Neural progenitor cell (in vitro differentiated cells): ENCODE measurements around the gene LINGO4. TPM values are rescaled to one million over a fixed set of nuclear protein-coding genes. Genes with fewer than 3 reads are reported as not detected.

Experiments used
- DNase-seq: peaks from one replicate; pipeline ENCODE4 v3.0.0-alpha.2; 2016; ENCODE audit warnings: low spot score
- H2AFZ ChIP-seq: fragments of 200-600 bp; sonication (generic); replicated peaks from 2 replicates; pipeline ENCODE4 v1.6.1; 2016; ENCODE audit warnings: antibody characterized with exemption
- H3F3A ChIP-seq: fragments of 200-600 bp; sonication (generic); 2 replicates; pipeline ENCODE4 v1.6.1; 2016; ENCODE audit warnings: antibody characterized with exemption, low read depth
- H3K27ac ChIP-seq: fragments of 200-600 bp; sonication (generic); 2 replicates; pipeline ENCODE4 v1.5.1; 2016; ENCODE audit warnings: mild to moderate bottlenecking
- H3K27me3 ChIP-seq: fragments of 200-600 bp; sonication (generic); 2 replicates; pipeline ENCODE4 v1.6.1; 2016; ENCODE audit warnings: mild to moderate bottlenecking, moderate library complexity
- H3K36me3 ChIP-seq: fragments of 200-600 bp; sonication (generic); 2 replicates; pipeline ENCODE4 v1.5.1; 2016
- H3K4me1 ChIP-seq: fragments of 200-600 bp; sonication (generic); 2 replicates; pipeline ENCODE4 v1.6.1; 2016; ENCODE audit warnings: mixed run types
- H3K4me2 ChIP-seq: fragments of 200-600 bp; sonication (generic); 2 replicates; pipeline ENCODE4 v1.6.1; 2016
- H3K4me3 ChIP-seq: fragments of 200-600 bp; sonication (generic); 2 replicates; pipeline ENCODE4 v1.5.1; 2016
- H3K79me2 ChIP-seq: fragments of 200-600 bp; sonication (generic); 2 replicates; pipeline ENCODE4 v1.6.1; 2016; ENCODE audit warnings: low read depth
- H3K9ac ChIP-seq: fragments of 200-600 bp; sonication (generic); 2 replicates; pipeline ENCODE4 v1.6.1; 2016
- H3K9me3 ChIP-seq: fragments of 200-600 bp; sonication (generic); 2 replicates; pipeline ENCODE4 v1.5.1; 2016; ENCODE audit warnings: low read depth
- H4K20me1 ChIP-seq: fragments of 200-600 bp; sonication (generic); 2 replicates; pipeline ENCODE4 v1.6.1; 2016; ENCODE audit warnings: low read depth
- H3K27ac Mint-ChIP-seq: 3 replicates; pipeline ENCODE4 v1.8.0; 2021; ENCODE audit warnings: mixed read lengths
- H3K27me3 Mint-ChIP-seq: 2 replicates; pipeline ENCODE4 v1.8.0; 2022; ENCODE audit warnings: low read depth, mild to moderate bottlenecking, inconsistent platforms, moderate library complexity, mixed read lengths; ENCODE audit not compliant: insufficient read depth
- H3K36me3 Mint-ChIP-seq: 3 replicates; pipeline ENCODE4 v1.8.0; 2021; ENCODE audit warnings: mixed read lengths
- H3K4me1 Mint-ChIP-seq: 3 replicates; pipeline ENCODE4 v1.8.0; 2021; ENCODE audit warnings: mixed read lengths
- H3K4me3 Mint-ChIP-seq: 3 replicates; pipeline ENCODE4 v1.8.0; 2021; ENCODE audit warnings: mild to moderate bottlenecking, moderate library complexity, mixed read lengths
- H3K9me3 Mint-ChIP-seq: 3 replicates; pipeline ENCODE4 v1.8.0; 2020; ENCODE audit warnings: mixed read lengths
- CTCF ChIP-seq: fragments of 200-600 bp; sonication (generic); IDR thresholded peaks from 2 replicates; pipeline ENCODE4 v1.5.1; 2017; ENCODE audit warnings: antibody characterized with exemption, mild to moderate bottlenecking
- EZH2 ChIP-seq: fragments of 200-600 bp; sonication (generic); IDR thresholded peaks from 2 replicates; pipeline ENCODE4 v1.6.1; 2017; ENCODE audit warnings: antibody characterized with exemption, mild to moderate bottlenecking, moderate library complexity
- EZH2phosphoT487 ChIP-seq: fragments of 200-600 bp; sonication (generic); IDR thresholded peaks from 2 replicates; pipeline ENCODE4 v1.6.1; 2017; ENCODE audit warnings: antibody characterized with exemption
- total RNA-seq: library from RNA; depleted of rRNA; stranded (reverse); fragments of >200 nt; gene quantifications from 2 replicates; pipeline ENCODE4 v1.2.3, GENCODE V29; 2015; ENCODE audit warnings: low replicate concordance

LINGO4 gene
- total RNA-seq, 1 donor from 2014 or later, result not detected

DNA sequence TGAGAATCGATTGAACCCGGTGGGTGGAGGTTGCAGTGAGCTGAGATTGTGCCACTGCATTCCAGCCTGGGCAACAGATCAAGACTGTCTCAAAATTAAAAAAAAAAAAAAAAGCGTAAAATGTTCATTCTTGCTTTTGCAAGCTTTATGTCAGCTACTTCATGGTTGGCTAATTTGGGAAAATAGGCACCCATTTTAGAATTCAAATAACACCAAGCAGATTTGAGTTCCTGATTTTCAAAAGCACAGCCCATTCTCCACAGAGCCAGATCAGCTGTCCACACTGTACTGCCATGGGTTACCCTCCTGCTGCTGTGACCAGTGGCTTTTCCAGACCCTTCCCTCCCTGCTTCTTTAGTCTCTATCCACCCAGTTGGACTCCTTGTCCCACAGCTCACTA is 43.9 kb upstream of the LINGO4 start:
- TF ChIP-seq CTCF (no peak), EZH2phosphoT487 (no peak), EZH2 (no peak)
- no peak overlapping the region for H3K9ac ChIP-seq

GRCh38 chr1:151847867-151848596 is 42.8 kb upstream of the LINGO4 start:
- H3K27ac ChIP-seq, result no peak overlapping the region
- Mint-ChIP-seq H3K4me1 (peaks cover 7% of the 10 kb centered on the region), H3K9me3 (no peaks in the 10 kb centered on the region), H3K27me3 (peaks cover 13% of the 10 kb centered on the region), H3K4me3 (no peak overlapping the region), H3K36me3 (no peaks in the 10 kb centered on the region), H3K27ac (no peak overlapping the region)
- H2AFZ ChIP-seq, result no peak overlapping the region
- no peaks in the 10 kb centered on the region for H3K79me2 ChIP-seq
- peaks cover 4% of the 10 kb centered on the region for H3K4me1 ChIP-seq
- DNase-seq, result no peak
- H3K27me3 ChIP-seq, result no peaks in the 10 kb centered on the region
- no peak overlapping the region for H3K4me2 ChIP-seq
- no peaks in the 10 kb centered on the region for H3F3A ChIP-seq
- H3K9me3 ChIP-seq, result no peaks in the 10 kb centered on the region
- no peak for TF ChIP-seq CTCF
- no peak for TF ChIP-seq EZH2
- no peak for TF ChIP-seq EZH2phosphoT487
- no peak overlapping the region for H3K9ac ChIP-seq
- no peak overlapping the region for H3K4me3 ChIP-seq
- no peaks in the 10 kb centered on the region for H3K36me3 ChIP-seq
- no peaks in the 10 kb centered on the region for H4K20me1 ChIP-seq

More for the DNA sequence above, 43.9 kb upstream of the LINGO4 start:
- Histone ChIP-seq H3K4me2 (no peak overlapping the region), H2AFZ (no peak overlapping the region), H3K36me3 (no peaks in the 10 kb centered on the region), H3F3A (no peaks in the 10 kb centered on the region), H3K27me3 (no peaks in the 10 kb centered on the region), H3K4me1 (peaks cover 4% of the 10 kb centered on the region), H3K4me3 (no peak overlapping the region), H3K9me3 (no peaks in the 10 kb centered on the region), H4K20me1 (no peaks in the 10 kb centered on the region), H3K27ac (no peak overlapping the region), H3K79me2 (no peaks in the 10 kb centered on the region)
- no peak for DNase-seq
- Mint-ChIP-seq H3K27me3 (peaks cover 13% of the 10 kb centered on the region), H3K9me3 (no peaks in the 10 kb centered on the region), H3K4me1 (peaks cover 7% of the 10 kb centered on the region), H3K36me3 (no peaks in the 10 kb centered on the region), H3K27ac (no peak overlapping the region), H3K4me3 (no peak overlapping the region)

DNA sequence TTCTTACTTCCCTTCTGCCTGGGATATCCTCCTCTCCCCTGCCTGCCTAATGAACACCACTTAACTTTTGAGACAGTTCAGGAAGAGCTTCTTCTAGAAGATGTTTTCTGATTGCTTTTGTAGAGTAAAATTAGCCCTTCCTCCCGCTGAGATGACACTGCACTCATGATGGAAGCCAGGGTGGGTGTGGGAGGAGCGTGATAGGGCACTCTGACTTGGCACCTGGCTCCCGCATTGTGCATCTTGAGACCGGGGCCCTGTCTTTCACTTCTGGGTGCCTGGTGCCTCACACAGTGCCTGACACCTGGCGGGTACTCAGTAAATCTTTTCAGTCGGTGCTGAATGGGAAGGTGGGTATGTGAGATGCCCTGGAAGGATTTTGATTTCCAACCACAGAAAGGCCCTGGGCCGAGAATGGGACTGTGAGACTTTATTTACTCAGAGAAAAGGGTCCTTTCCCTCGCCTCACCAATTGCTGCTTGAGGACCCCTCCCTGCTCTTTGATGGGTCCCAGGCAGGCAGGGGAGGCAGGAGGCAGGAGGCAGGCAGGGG is 41.5 kb upstream of the LINGO4 start:
- no peak overlapping the region for H3K4me3 ChIP-seq
- H3F3A ChIP-seq, result no peaks in the 10 kb centered on the region
- H3K4me2 ChIP-seq, result no peak overlapping the region
- no peaks in the 10 kb centered on the region for H3K9me3 ChIP-seq
- no peak for TF ChIP-seq EZH2
- TF ChIP-seq CTCF, result no peak
- no peak for TF ChIP-seq EZH2phosphoT487
- H3K27me3 Mint-ChIP-seq, result peaks cover 13% of the 10 kb centered on the region
- H3K4me3 Mint-ChIP-seq, result no peak overlapping the region
- H3K9me3 Mint-ChIP-seq, result no peaks in the 10 kb centered on the region
- no peak for DNase-seq
- no peaks in the 10 kb centered on the region for H3K36me3 ChIP-seq
- peaks cover 4% of the 10 kb centered on the region for H3K4me1 ChIP-seq
- no peak overlapping the region for H3K27ac ChIP-seq
- H3K79me2 ChIP-seq, result no peaks in the 10 kb centered on the region
- H3K9ac ChIP-seq, result no peak overlapping the region
- no peak overlapping the region for H2AFZ ChIP-seq
- H3K36me3 Mint-ChIP-seq, result no peaks in the 10 kb centered on the region
- peaks cover 7% of the 10 kb centered on the region for H3K4me1 Mint-ChIP-seq
- no peak overlapping the region for H3K27ac Mint-ChIP-seq
- H4K20me1 ChIP-seq, result no peaks in the 10 kb centered on the region
- H3K27me3 ChIP-seq, result no peaks in the 10 kb centered on the region
